CD4-positive, alpha-beta memory T cell (primary cell): ENCODE measurements around the gene INTS15. TPM values are rescaled to one million over a fixed set of nuclear protein-coding genes. Genes with fewer than 3 reads are reported as not detected.

Source experiments
- CTCF ChIA-PET: fragments of 350-600 bp; sonication (Branson Sonifier 250); formaldehyde crosslinking; loops from one replicate; lab custom pipeline; 2021; ENCODE audit warnings: inconsistent platforms; ENCODE audit not compliant: partially characterized antibody; lab: Charles Lee
- POLR2A ChIA-PET: fragments of 350-600 bp; sonication (Branson Sonifier 250); formaldehyde crosslinking; loops from one replicate; lab custom pipeline; 2021; ENCODE audit not compliant: partially characterized antibody; lab: Charles Lee
- DNase-seq, 5 donors: peaks; one replicate each; pipeline versions ENCODE4 v3.0.0 to v3.0.0-alpha.2; 2020 to 2022; ENCODE audit warnings: mixed read lengths in 1 of 5
- H3K27ac ChIP-seq: one replicate; pipeline ENCODE4 v1.7.0; 2013; ENCODE audit warnings: low read depth, low read length
- H3K27me3 ChIP-seq: 2 replicates; pipeline ENCODE4 v1.7.0; 2013; ENCODE audit warnings: mild to moderate bottlenecking, low read length, moderate library complexity; ENCODE audit not compliant: insufficient read depth
- H3K36me3 ChIP-seq: 2 replicates; pipeline ENCODE4 v1.7.0; 2013; ENCODE audit warnings: mild to moderate bottlenecking, low read length, moderate library complexity; ENCODE audit not compliant: insufficient read depth
- H3K4me1 ChIP-seq: 2 replicates; pipeline ENCODE4 v1.7.0; 2013; ENCODE audit warnings: mild to moderate bottlenecking, low read length, moderate library complexity; ENCODE audit not compliant: insufficient read depth
- H3K4me3 ChIP-seq, 2 donors: one replicate each; pipeline ENCODE4 v1.7.0; 2013; ENCODE audit warnings: low read length in 2 of 2, mild to moderate bottlenecking in 1 of 2
- H3K9me3 ChIP-seq, 2 donors: one replicate each; pipeline ENCODE4 v1.7.0; 2013; ENCODE audit warnings: low read length in 2 of 2, control low read depth in 1 of 2; ENCODE audit not compliant: control insufficient read depth in 1 of 2
- H3K27ac Mint-ChIP-seq, 7 donors: one replicate each; pipeline ENCODE4 v1.8.0; 2020 to 2021; ENCODE audit warnings: mixed read lengths in 7 of 7, mild to moderate bottlenecking in 6 of 7, inconsistent platforms in 3 of 7, moderate library complexity in 3 of 7
- H3K27me3 Mint-ChIP-seq, 2 donors: one replicate each; pipeline ENCODE4 v1.8.0; 2020 to 2021; ENCODE audit warnings: mixed read lengths in 2 of 2
- H3K36me3 Mint-ChIP-seq, 2 donors: one replicate each; pipeline ENCODE4 v1.8.0; 2020 to 2021; ENCODE audit warnings: mixed read lengths in 2 of 2, inconsistent platforms in 1 of 2, mild to moderate bottlenecking in 1 of 2
- H3K4me1 Mint-ChIP-seq, 4 donors: one replicate each; pipeline ENCODE4 v1.8.0; 2020 to 2021; ENCODE audit warnings: mixed read lengths in 4 of 4, mild to moderate bottlenecking in 1 of 4
- H3K4me3 Mint-ChIP-seq, 8 donors: one replicate each; pipeline ENCODE4 v1.8.0; 2020 to 2021; ENCODE audit warnings: mixed read lengths in 8 of 8, mild to moderate bottlenecking in 7 of 8, moderate library complexity in 6 of 8, inconsistent platforms in 3 of 8
- H3K9me3 Mint-ChIP-seq, 8 donors: one replicate each; pipeline ENCODE4 v1.8.0; 2020 to 2021; ENCODE audit warnings: mixed read lengths in 8 of 8, mild to moderate bottlenecking in 5 of 8, inconsistent platforms in 3 of 8, moderate library complexity in 1 of 8
- intact Hi-C: fragments of 100-400 bp; cut with micrococcal nuclease; formaldehyde crosslinking; loops from one replicate; pipeline ENCODE4 v1.15.1; 2023
- polyA plus RNA-seq, 2 donors: library from polyadenylated mRNA; unstranded; fragments of 300-500 nt; fragmentation: Illumina TruSeq; gene quantifications; one replicate each; pipeline ENCODE4 v1.2.3, GENCODE V29; 2021
- total RNA-seq, 2 experiments: library from RNA; stranded (reverse); gene quantifications; one replicate each; pipeline ENCODE4 v1.2.3, GENCODE V29; 2021

Gene INTS15
- total and polyA plus RNA-seq, 4 experiments from 2014 or later: 25.4 to 62.1 (median 47.0) TPM

GRCh38 chr7:6656413-6656812 is 66.6 kb downstream of the INTS15 start:
- Histone ChIP-seq H3K27ac (no peak overlapping the region), H3K9me3 (no peaks in the 10 kb centered on the region), H3K36me3 (peaks cover 8% of the 10 kb centered on the region), H3K27me3 (no peaks in the 10 kb centered on the region), H3K4me3 (no peak overlapping the region), H3K4me1 (no peaks in the 10 kb centered on the region)
- no peak for DNase-seq
- H3K9me3 Mint-ChIP-seq: peaks cover 0 to 5% (median 0%) of the 10 kb centered on the region in 8 donors
- ChIA-PET POLR2A (no interaction called here), CTCF (no interaction called here)
- H3K36me3 Mint-ChIP-seq: peaks cover 10 to 19% of the 10 kb centered on the region in 2 donors
- intact Hi-C loops: no loop called here
- H3K4me3 Mint-ChIP-seq: no peak overlapping the region
- no peaks in the 10 kb centered on the region for H3K27me3 Mint-ChIP-seq
- H3K27ac Mint-ChIP-seq: no peak overlapping the region
- peaks cover 0 to 6% (median under 1%) of the 10 kb centered on the region in 4 donors for H3K4me1 Mint-ChIP-seq

Other genes with a start within 250 kb of the INTS15 start
- gene FAM220A, start 241.1 kb upstream of the INTS15 start, total RNA-seq: 10 to 100 TPM; 17.0 to 18.1 TPM
- 1 to 10 TPM; 2.6 to 4.7 TPM for gene FAM220A, start 241.1 kb upstream of the INTS15 start, polyA plus RNA-seq
- gene RAC1, start 215.5 kb upstream of the INTS15 start, total RNA-seq: 10 to 100 TPM; 85.5 to 94.3 TPM
- 100 to 1,000 TPM; 187 to 283 TPM for gene RAC1, start 215.5 kb upstream of the INTS15 start, polyA plus RNA-seq
- gene DAGLB, start 142.1 kb upstream of the INTS15 start, total RNA-seq: 10 to 100 TPM; 36.4 to 37.0 TPM
- gene DAGLB, start 142.1 kb upstream of the INTS15 start, polyA plus RNA-seq: 10 to 100 TPM in 1 of 2 donors, 1 to 10 TPM in 1; 5.3 to 12.7 TPM
- gene KDELR2, start 105.9 kb upstream of the INTS15 start, total RNA-seq: 10 to 100 TPM; 41.1 to 46.4 TPM
- gene KDELR2, start 105.9 kb upstream of the INTS15 start, polyA plus RNA-seq: 10 to 100 TPM; 51.6 to 54.3 TPM
- under 1 TPM; 0.47 to 0.81 TPM for gene GRID2IP, start 38.6 kb upstream of the INTS15 start, total RNA-seq
- under 1 TPM; 0.04 to 0.10 TPM for gene GRID2IP, start 38.6 kb upstream of the INTS15 start, polyA plus RNA-seq
- gene ZDHHC4, start 12.6 kb upstream of the INTS15 start, total RNA-seq: 10 to 100 TPM; 31.6 to 31.9 TPM
- gene ZDHHC4, start 12.6 kb upstream of the INTS15 start, polyA plus RNA-seq: 10 to 100 TPM; 52.2 to 80.8 TPM
- gene ZNF853, start 25.6 kb downstream of the INTS15 start, total RNA-seq: 1 to 10 TPM; 2.0 to 2.2 TPM
- 1 to 10 TPM in 1 of 2 donors, under 1 TPM in 1; 0.34 to 1.9 TPM for gene ZNF853, start 25.6 kb downstream of the INTS15 start, polyA plus RNA-seq
- gene ZNF316, start 47.3 kb downstream of the INTS15 start, total RNA-seq: 10 to 100 TPM; 59.4 to 62.0 TPM
- 1 to 10 TPM in 1 of 2 donors, under 1 TPM in 1; 0.45 to 5.8 TPM for gene ZNF316, start 47.3 kb downstream of the INTS15 start, polyA plus RNA-seq
- gene ZNF12, start 116.9 kb downstream of the INTS15 start, total RNA-seq: 10 to 100 TPM; 48.0 to 49.6 TPM
- 10 to 100 TPM; 20.4 to 38.9 TPM for gene ZNF12, start 116.9 kb downstream of the INTS15 start, polyA plus RNA-seq
- 1 to 10 TPM in 1 of 2 experiments, under 1 TPM in 1; 0.70 to 1.1 TPM for gene RSPH10B2, start 164.1 kb downstream of the INTS15 start, total RNA-seq
- under 1 TPM in 1 of 2 donors, not detected in 1; 0.10 TPM for gene RSPH10B2, start 164.1 kb downstream of the INTS15 start, polyA plus RNA-seq
- 10 to 100 TPM; 89.5 to 95.3 TPM for gene CCZ1B, start 236.3 kb downstream of the INTS15 start, total RNA-seq
- 10 to 100 TPM; 22.1 to 32.2 TPM for gene CCZ1B, start 236.3 kb downstream of the INTS15 start, polyA plus RNA-seq